Gastrocnemius medialis (tissue), 4 donors: ENCODE data around the gene INAFM1. TPM values are rescaled to one million over a fixed set of nuclear protein-coding genes. Genes with fewer than 3 reads are reported as not detected.

ENCODE experiments used
- ATAC-seq, 2 donors: fragments of 150-250 bp; one replicate each; pipeline ENCODE4 v1.9.1; 2016
- DNase-seq, 2 donors: peaks; one replicate each; pipeline ENCODE4 v3.0.0-alpha.2; 2019
- H3K27ac ChIP-seq, 4 donors: fragments of 200-600 bp; sonication (generic); 1 replicate in 1 of 4; 2 replicates in 3 of 4; pipeline ENCODE4 v1.5.1; 2016 to 2018; ENCODE audit warnings: mild to moderate bottlenecking in 2 of 4, moderate library complexity in 1 of 4
- H3K27me3 ChIP-seq, 3 donors: fragments of 200-600 bp; sonication (generic) in 2 of 3; 1 replicate in 1 of 3; 2 replicates in 2 of 3; pipeline versions ENCODE4 v1.5.1 to v1.6.0; 2016 to 2019; ENCODE audit warnings: mild to moderate bottlenecking in 1 of 3, moderate library complexity in 1 of 3
- H3K36me3 ChIP-seq, 2 donors: fragments of 200-600 bp; sonication (generic) in 1 of 2; one replicate each; pipeline ENCODE4 v1.5.1; 2017 to 2018
- H3K4me1 ChIP-seq, 2 donors: fragments of 200-600 bp; sonication (generic) in 1 of 2; one replicate each; pipeline ENCODE4 v1.5.1; 2016 to 2017; ENCODE audit warnings: mild to moderate bottlenecking in 2 of 2
- H3K4me3 ChIP-seq, 4 donors: fragments of 200-600 bp; sonication (generic) in 3 of 4; 1 replicate in 1 of 4; 2 replicates in 3 of 4; pipeline ENCODE4 v1.5.1; 2016 to 2019; ENCODE audit warnings: mild to moderate bottlenecking in 2 of 4
- H3K9me3 ChIP-seq, 3 donors: fragments of 200-600 bp; sonication (generic) in 2 of 3; 1 replicate in 1 of 3; 2 replicates in 2 of 3; pipeline ENCODE4 v1.5.1; 2016 to 2019
- POLR2A ChIP-seq, 2 donors: fragments of 450-650 bp; IDR thresholded peaks; one replicate each; pipeline ENCODE4 v1.6.1; 2017; ENCODE audit warnings: antibody characterized with exemption in 2 of 2, mild to moderate bottlenecking in 2 of 2, moderate library complexity in 2 of 2
- in situ Hi-C, 4 donors: fragments of 200-750 bp; cut with MboI; loops; one replicate each; pipeline versions ENCODE4 v1.15.0 to v1.8.0; 2017; ENCODE audit warnings: low sequenced_read_pairs in 4 of 4
- intact Hi-C: fragments of 100-400 bp; cut with DNase I; formaldehyde crosslinking; loops from one replicate; pipeline ENCODE4 v1.15.1; 2023; ENCODE audit warnings: low total_unique reads
- total RNA-seq, 4 donors: library from RNA; depleted of rRNA; stranded (reverse); fragments of >200 nt; gene quantifications; one replicate each; pipeline versions ENCODE4 v1.1.0 to v1.2.3, GENCODE V29; 2016
- TF ChIP-seq, protein P1 (sequence below), 5 experiments: fragments of 450-650 bp in 3 of 5; fragments of 200-600 bp in 2 of 5; sonication (generic) in 2 of 5; IDR thresholded peaks in 4 of 5; conservative IDR thresholded peaks in 1 of 5; 1 replicate in 4 of 5; 2 replicates in 1 of 5; pipeline ENCODE4 v1.5.1; 2016 to 2019; ENCODE audit warnings: antibody characterized with exemption in 5 of 5, mild to moderate bottlenecking in 3 of 5, moderate library complexity in 3 of 5

INAFM1 gene
- total RNA-seq, 4 donors from 2014 or later = 3.9 to 8.5 (median 7.2) TPM

DNA sequence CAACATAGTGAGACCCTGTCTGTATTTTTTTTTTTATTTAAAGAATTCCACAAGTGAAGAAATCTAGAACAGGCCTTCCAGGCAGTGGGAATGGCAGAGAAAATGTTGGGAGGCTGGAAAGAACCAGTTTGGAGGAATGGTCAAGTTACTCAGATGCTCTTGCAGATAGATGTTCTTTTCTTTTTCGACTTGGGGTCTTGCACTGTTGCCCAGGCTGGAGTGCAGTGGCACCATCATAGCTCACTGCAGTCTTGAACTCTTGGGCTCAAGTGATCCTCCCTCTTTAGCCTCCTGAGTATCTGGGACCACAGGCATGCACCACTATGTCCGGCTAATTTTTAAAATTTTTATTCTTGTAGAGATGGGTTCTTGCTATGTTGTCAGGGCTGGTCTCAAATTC, 35.6 kb downstream of the INAFM1 start:
- intact Hi-C loops = no loop called here
- in situ Hi-C loops = no loop called here
- TF ChIP-seq POLR2A (IDR thresholded peaks at IDR 0.05) = no peak
- TF ChIP-seq, protein P1, sequence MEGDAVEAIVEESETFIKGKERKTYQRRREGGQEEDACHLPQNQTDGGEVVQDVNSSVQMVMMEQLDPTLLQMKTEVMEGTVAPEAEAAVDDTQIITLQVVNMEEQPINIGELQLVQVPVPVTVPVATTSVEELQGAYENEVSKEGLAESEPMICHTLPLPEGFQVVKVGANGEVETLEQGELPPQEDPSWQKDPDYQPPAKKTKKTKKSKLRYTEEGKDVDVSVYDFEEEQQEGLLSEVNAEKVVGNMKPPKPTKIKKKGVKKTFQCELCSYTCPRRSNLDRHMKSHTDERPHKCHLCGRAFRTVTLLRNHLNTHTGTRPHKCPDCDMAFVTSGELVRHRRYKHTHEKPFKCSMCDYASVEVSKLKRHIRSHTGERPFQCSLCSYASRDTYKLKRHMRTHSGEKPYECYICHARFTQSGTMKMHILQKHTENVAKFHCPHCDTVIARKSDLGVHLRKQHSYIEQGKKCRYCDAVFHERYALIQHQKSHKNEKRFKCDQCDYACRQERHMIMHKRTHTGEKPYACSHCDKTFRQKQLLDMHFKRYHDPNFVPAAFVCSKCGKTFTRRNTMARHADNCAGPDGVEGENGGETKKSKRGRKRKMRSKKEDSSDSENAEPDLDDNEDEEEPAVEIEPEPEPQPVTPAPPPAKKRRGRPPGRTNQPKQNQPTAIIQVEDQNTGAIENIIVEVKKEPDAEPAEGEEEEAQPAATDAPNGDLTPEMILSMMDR (IDR thresholded peaks at IDR 0.05 in 4 of 5, conservative IDR thresholded peaks at IDR 0.05 in 1 of 5) = no peak
- H3K27ac ChIP-seq = peak overlapping the region in 1 of 4 donors; percentile 36
- H3K36me3 ChIP-seq = no peaks in the 10 kb centered on the region
- H3K4me3 ChIP-seq = peak overlapping the region in 1 of 4 donors; percentile 14
- H3K4me1 ChIP-seq = peaks cover 0 to 4% of the 10 kb centered on the region in 2 donors
- H3K9me3 ChIP-seq = no peaks in the 10 kb centered on the region
- peaks cover 4 to 25% (median 13%) of the 10 kb centered on the region in 3 donors for H3K27me3 ChIP-seq
- DNase-seq (no peak), ATAC-seq (no peak)

- Histone ChIP-seq H3K9me3 (no peaks in the 10 kb centered on the region), H3K4me3 (peak overlapping the region in 1 of 4 donors; percentile 14), H3K27ac (peak overlapping the region in 1 of 4 donors; percentile 36), H3K36me3 (no peaks in the 10 kb centered on the region), H3K27me3 (peaks cover 4 to 25% (median 13%) of the 10 kb centered on the region in 3 donors), H3K4me1 (no peaks in the 10 kb centered on the region)
- intact Hi-C loops (no loop called here), in situ Hi-C loops (no loop called here)
- TF ChIP-seq, protein P1 (IDR thresholded peaks at IDR 0.05 in 4 of 5, conservative IDR thresholded peaks at IDR 0.05 in 1 of 5) = no peak
- TF ChIP-seq POLR2A (IDR thresholded peaks at IDR 0.05) = no peak
- ATAC-seq = no peak
- DNase-seq = no peak
Measured at GRCh38 chr19:47310819-47311218, 36.1 kb downstream of the INAFM1 start.

DNA sequence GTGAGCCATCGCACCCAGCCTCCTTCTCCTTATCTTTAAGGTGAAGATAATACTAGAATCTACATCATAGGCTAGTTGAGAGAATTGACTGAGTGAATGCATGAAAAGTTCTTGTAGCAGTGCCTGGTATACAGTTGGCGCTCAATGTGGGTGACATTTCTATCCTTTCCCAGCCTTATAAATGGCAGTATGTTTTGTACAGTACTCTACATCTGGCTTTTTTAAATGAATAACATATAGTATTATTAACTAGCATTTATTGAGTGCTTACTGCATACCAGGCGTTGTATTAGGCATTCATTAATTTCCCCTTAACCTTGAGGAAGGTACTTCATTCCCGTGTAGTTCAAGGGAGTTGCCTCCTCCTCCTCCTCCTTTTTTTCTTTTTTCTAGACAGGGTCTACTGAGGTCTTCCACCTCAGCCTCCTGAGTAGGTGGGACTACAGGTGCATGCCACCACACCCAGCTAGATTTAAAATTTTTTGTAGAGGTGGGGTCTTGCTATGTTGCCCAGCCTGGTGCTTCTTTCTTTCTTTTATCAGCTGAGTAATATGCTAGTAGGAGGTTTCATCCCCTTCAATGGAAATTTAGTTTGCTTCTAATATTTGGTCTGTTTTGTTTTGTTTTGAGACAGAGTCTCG, 37.8 kb downstream of the INAFM1 start:
- H3K27ac ChIP-seq = no peak overlapping the region
- H3K4me1 ChIP-seq = no peaks in the 10 kb centered on the region
- peaks cover 4 to 31% (median 20%) of the 10 kb centered on the region in 3 donors for H3K27me3 ChIP-seq
- no peak for DNase-seq
- H3K4me3 ChIP-seq = no peak overlapping the region
- in situ Hi-C loops = no loop called here
- ATAC-seq = no peak
- H3K9me3 ChIP-seq = no peaks in the 10 kb centered on the region
- TF ChIP-seq, protein P1 (IDR thresholded peaks at IDR 0.05 in 4 of 5, conservative IDR thresholded peaks at IDR 0.05 in 1 of 5) = no peak
- no peak for TF ChIP-seq POLR2A (IDR thresholded peaks at IDR 0.05)
- H3K36me3 ChIP-seq = no peaks in the 10 kb centered on the region
- intact Hi-C loops = no loop called here

DNA sequence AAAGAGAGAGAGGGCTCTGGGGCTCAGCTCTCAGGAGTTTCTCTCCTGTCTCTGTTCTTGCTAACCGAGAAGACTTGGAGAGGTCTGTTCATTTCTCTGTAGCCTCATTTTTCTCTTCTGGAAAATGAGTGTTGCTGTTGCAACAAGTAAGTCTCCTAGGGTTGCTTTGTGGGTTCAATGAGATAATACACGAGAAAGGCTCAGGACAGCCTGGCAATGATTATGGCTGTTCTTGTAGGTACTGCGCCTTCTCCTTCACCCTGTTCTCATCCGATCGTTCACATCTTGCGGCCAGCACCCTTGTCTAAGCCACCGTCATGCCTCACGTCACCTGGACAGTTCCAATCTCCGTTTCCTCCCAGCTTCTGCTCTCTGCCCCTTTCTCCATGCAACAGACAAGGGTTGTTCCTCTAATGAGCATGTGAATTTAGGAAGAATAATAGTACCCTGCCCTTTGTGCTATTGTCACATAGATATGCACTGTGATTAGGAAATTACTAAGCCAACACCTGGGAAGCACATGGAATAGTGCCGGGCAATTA, 39.1 kb downstream of the INAFM1 start:
- in situ Hi-C loops = no loop called here
- intact Hi-C loops = no loop called here
- DNase-seq (no peak), ATAC-seq (no peak)
- Histone ChIP-seq H3K4me1 (no peaks in the 10 kb centered on the region), H3K27me3 (peaks cover 4 to 33% (median 20%) of the 10 kb centered on the region in 3 donors), H3K9me3 (no peaks in the 10 kb centered on the region), H3K27ac (no peak overlapping the region), H3K4me3 (no peak overlapping the region), H3K36me3 (no peaks in the 10 kb centered on the region)
- TF ChIP-seq, protein P1 (IDR thresholded peaks at IDR 0.05 in 4 of 5, conservative IDR thresholded peaks at IDR 0.05 in 1 of 5) = no peak
- TF ChIP-seq POLR2A (IDR thresholded peaks at IDR 0.05) = no peak
